HepG2 (cell line): ENCODE data around the gene POU2F1. TPM values are rescaled to one million over a fixed set of nuclear protein-coding genes. Genes with fewer than 3 reads are reported as not detected.

Experiments
- BRCA1 ChIP-seq: sonication (generic); formaldehyde crosslinking; IDR thresholded peaks from 2 replicates; pipeline ENCODE4 v1.4.0; 2020; ENCODE audit warnings: missing genetic modification reagents
- GTF2F1 ChIP-seq: fragments of 150-350 bp; IDR thresholded peaks from 2 replicates; pipeline ENCODE4 v1.6.1; 2014; ENCODE audit warnings: low read length
- IKZF4 ChIP-seq: sonication (generic); formaldehyde crosslinking; IDR thresholded peaks from 2 replicates; pipeline ENCODE4 v1.5.1; 2020; ENCODE audit warnings: borderline replicate concordance, mild to moderate bottlenecking, low read depth, missing genetic modification reagents; ENCODE audit errors: not compliant biosample characterization
- JUN ChIP-seq: sonication (generic); formaldehyde crosslinking; IDR thresholded peaks from 2 replicates; pipeline ENCODE4 v1.4.0; 2020; ENCODE audit warnings: mild to moderate bottlenecking, missing genetic modification reagents
- MED13 ChIP-seq: sonication (generic); formaldehyde crosslinking; IDR thresholded peaks from 2 replicates; pipeline ENCODE4 v1.5.0; 2020; ENCODE audit warnings: missing genetic modification reagents
- PAF1 ChIP-seq: IDR thresholded peaks from 2 replicates; pipeline ENCODE4 v1.6.1; 2016; ENCODE audit warnings: missing genetic modification reagents, missing compliant biosample characterization
- RFX1 ChIP-seq: fragments of 450-650 bp; IDR thresholded peaks from 2 replicates; pipeline ENCODE4 v1.6.1; 2017
- SNAI1 ChIP-seq: sonication (generic); formaldehyde crosslinking; IDR thresholded peaks from 2 replicates; pipeline ENCODE4 v1.5.0; 2020; ENCODE audit warnings: mild to moderate bottlenecking, missing genetic modification reagents, borderline replicate concordance
- SPEN ChIP-seq: sonication (generic); formaldehyde crosslinking; IDR thresholded peaks from 2 replicates; pipeline ENCODE4 v1.5.1; 2020; ENCODE audit warnings: low read depth, mild to moderate bottlenecking, missing genetic modification reagents
- SRSF1 ChIP-seq: fragments of 200-400 bp; formaldehyde crosslinking; optimal IDR thresholded peaks from 2 replicates; pipeline ENCODE3; 2017; ENCODE audit warnings: mild to moderate bottlenecking, low read depth, low read length, moderate library complexity
- THAP11 ChIP-seq: IDR thresholded peaks from 2 replicates; pipeline ENCODE4 v1.6.1; 2016; ENCODE audit warnings: missing biosample characterization, missing genetic modification reagents
- ZBTB10 ChIP-seq: sonication (generic); formaldehyde crosslinking; IDR thresholded peaks from 2 replicates; pipeline ENCODE4 v1.4.0; 2020; ENCODE audit warnings: missing genetic modification reagents, borderline replicate concordance
- ZGPAT ChIP-seq: IDR thresholded peaks from 2 replicates; pipeline ENCODE4 v1.6.1; 2016; ENCODE audit warnings: mild to moderate bottlenecking
- ZMYM3 ChIP-seq: sonication (generic); formaldehyde crosslinking; IDR thresholded peaks from 2 replicates; pipeline ENCODE4 v1.5.1; 2020; ENCODE audit warnings: mild to moderate bottlenecking, missing genetic modification reagents
- ZNF224 ChIP-seq: sonication (generic); formaldehyde crosslinking; IDR thresholded peaks from 2 replicates; pipeline ENCODE4 v1.5.0; 2020; ENCODE audit warnings: mild to moderate bottlenecking, missing genetic modification reagents
- ZNF275 ChIP-seq: sonication (generic); formaldehyde crosslinking; IDR thresholded peaks from 2 replicates; pipeline ENCODE4 v1.8.0; 2022; ENCODE audit warnings: missing genetic modification reagents, mild to moderate bottlenecking, inconsistent platforms, borderline replicate concordance
- ZNF687 ChIP-seq: sonication (generic); formaldehyde crosslinking; IDR thresholded peaks from 2 replicates; pipeline ENCODE4 v1.5.1; 2020; ENCODE audit warnings: mild to moderate bottlenecking, missing genetic modification reagents, moderate library complexity
- polyA plus RNA-seq, 8 experiments: library from polyadenylated mRNA; depleted of rRNA in 3 of 8; stranded (reverse) in 7 of 8; unstranded in 1 of 8; fragments of >200 nt; fragmentation: Illumina TruSeq in 4 of 8; extraction: Trizol in 4 of 8; gene quantifications; 2 replicates each; pipeline versions ENCODE4 v1.2.1 to v1.2.3, GENCODE V29; 2011 to 2016; ENCODE audit warnings: low read depth in 4 of 8, missing spikeins in 1 of 8, mixed read lengths in 1 of 8; ENCODE audit not compliant: insufficient read depth in 1 of 8
- total RNA-seq, 5 experiments: library from RNA; depleted of rRNA; stranded (reverse); fragments of >200 nt; fragmentation: Illumina TruSeq; extraction: Trizol; gene quantifications; 2 replicates each; pipeline ENCODE4 v1.2.3, GENCODE V29; 2016; ENCODE audit warnings: low read depth in 1 of 5

Gene POU2F1
- total and polyA plus RNA-seq, 2 of the 13 experiments (the other 11 are each of a cell fraction or from before 2014, with no cell fraction given) = 10.2 to 13.0 TPM

GRCh38 chr1:167221738-167222610, 1.3 kb downstream of the POU2F1 start (continued):
- TF ChIP-seq ZGPAT (CRISPR knock-in tag) (peak; percentile 58; the same call in 1 of the 2 replicates), SPEN (CRISPR knock-in tag) (peak; percentile 35; the same call in 1 of the 2 replicates), ZNF224 (CRISPR knock-in tag) (no peak), RFX1 (no peak), SRSF1 (peak; percentile 34), MED13 (CRISPR knock-in tag) (no peak), JUN (CRISPR knock-in tag) (no peak), PAF1 (CRISPR knock-in tag) (no peak), BRCA1 (CRISPR knock-in tag) (no peak), SNAI1 (CRISPR knock-in tag) (no peak), THAP11 (CRISPR knock-in tag) (peak; percentile 24; the same call in 1 of the 2 replicates), GTF2F1 (no peak), ZNF275 (CRISPR knock-in tag) (no peak), ZMYM3 (CRISPR knock-in tag) (no peak), ZNF687 (CRISPR knock-in tag) (peak; percentile 61), ZBTB10 (0 out of 2 replicates have a peak, but pooled peaks have one; percentile 12), IKZF4 (CRISPR knock-in tag) (no peak)
